ENCODE data around the gene WNT5B. TPM values are rescaled to one million over a fixed set of nuclear protein-coding genes. Genes with fewer than 3 reads are reported as not detected.

The WNT5B gene
- total and polyA plus RNA-seq, 9 of the 15 experiments (the other 6 are each of a cell fraction or from before 2014, with no cell fraction given) = 0.42 to 16.8 (median 5.4) TPM

DNA sequence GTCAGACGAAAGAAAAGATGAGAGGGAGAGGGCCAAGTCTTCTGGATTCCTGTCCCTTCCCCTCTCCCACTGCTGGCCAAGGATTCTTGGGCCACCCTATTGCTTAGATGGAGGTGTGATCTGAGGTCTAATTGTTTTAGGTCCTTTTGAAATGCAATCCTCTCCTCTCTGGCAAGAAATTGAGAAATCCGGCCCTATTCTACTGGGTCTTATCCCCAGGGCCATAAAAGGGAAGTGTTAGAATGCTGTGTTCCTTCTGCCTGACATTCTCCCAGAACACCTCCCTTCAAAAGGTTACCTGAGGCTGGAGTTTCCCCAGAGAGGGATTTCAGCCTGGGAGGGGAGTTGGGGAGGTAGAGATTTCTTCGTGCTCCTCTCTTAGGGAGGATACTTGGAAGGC lies 4.4 kb downstream of the WNT5B start (continued):
- TF ChIP-seq, protein P1, sequence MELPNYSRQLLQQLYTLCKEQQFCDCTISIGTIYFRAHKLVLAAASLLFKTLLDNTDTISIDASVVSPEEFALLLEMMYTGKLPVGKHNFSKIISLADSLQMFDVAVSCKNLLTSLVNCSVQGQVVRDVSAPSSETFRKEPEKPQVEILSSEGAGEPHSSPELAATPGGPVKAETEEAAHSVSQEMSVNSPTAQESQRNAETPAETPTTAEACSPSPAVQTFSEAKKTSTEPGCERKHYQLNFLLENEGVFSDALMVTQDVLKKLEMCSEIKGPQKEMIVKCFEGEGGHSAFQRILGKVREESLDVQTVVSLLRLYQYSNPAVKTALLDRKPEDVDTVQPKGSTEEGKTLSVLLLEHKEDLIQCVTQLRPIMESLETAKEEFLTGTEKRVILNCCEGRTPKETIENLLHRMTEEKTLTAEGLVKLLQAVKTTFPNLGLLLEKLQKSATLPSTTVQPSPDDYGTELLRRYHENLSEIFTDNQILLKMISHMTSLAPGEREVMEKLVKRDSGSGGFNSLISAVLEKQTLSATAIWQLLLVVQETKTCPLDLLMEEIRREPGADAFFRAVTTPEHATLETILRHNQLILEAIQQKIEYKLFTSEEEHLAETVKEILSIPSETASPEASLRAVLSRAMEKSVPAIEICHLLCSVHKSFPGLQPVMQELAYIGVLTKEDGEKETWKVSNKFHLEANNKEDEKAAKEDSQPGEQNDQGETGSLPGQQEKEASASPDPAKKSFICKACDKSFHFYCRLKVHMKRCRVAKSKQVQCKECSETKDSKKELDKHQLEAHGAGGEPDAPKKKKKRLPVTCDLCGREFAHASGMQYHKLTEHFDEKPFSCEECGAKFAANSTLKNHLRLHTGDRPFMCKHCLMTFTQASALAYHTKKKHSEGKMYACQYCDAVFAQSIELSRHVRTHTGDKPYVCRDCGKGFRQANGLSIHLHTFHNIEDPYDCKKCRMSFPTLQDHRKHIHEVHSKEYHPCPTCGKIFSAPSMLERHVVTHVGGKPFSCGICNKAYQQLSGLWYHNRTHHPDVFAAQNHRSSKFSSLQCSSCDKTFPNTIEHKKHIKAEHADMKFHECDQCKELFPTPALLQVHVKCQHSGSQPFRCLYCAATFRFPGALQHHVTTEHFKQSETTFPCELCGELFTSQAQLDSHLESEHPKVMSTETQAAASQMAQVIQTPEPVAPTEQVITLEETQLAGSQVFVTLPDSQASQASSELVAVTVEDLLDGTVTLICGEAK (IDR thresholded peaks at IDR 0.05) = no peak
- TF ChIP-seq, protein P1 (CRISPR knock-in tag; IDR thresholded peaks at IDR 0.05) = no peak
- TF ChIP-seq SNRNP70 (optimal IDR thresholded peaks at IDR 0.05; ENCODE audit: low read depth, low read length) (no peak), SAP30 (IDR thresholded peaks at IDR 0.05; ENCODE audit: borderline replicate concordance, insufficient read depth, low read depth, low read length, poor library complexity, severe bottlenecking) (no peak), EGR1 (conservative IDR thresholded peaks at IDR 0.05) (no peak)

All from K562 (cell line).